ENCODE measurements around the gene TSNAXIP1. TPM values are rescaled to one million over a fixed set of nuclear protein-coding genes. Genes with fewer than 3 reads are reported as not detected.

TSNAXIP1 gene
- total RNA-seq, 2 donors from 2014 or later, result 0.12 to 0.75 TPM

DNA sequence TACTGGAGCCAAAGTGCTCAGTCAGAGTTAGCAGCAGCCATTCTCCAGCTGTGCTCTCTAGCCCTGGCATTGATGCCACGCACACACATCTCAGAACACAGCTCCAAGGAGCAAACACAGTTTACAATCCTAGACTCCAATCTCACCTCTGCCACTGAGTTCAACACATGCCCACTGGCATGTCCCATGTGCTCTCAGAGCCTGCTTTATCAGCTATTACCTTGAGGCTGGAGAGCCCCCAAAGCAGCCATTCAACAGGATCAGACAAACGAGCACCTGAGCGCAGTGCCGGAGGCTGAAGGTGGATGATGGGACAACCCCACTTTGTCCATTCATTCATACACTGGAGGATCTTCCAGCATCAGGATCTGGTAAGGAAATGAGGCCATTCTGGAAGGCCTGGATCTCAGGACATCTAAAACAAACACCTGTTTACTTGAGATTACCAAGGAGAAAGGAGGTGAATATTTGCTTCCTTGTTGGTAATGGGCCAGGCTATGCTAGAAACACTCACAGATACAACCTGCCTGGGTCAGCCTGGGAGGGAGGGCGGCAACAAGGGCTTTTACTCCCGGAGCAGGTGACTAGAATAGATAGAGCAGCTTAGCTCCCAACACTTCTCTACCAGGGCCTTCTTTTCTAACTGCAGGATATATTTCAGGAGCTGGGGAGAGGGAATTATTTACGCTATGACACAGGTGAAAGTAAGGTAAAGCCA lies 25.7 kb upstream of the TSNAXIP1 start:
- DNase-seq, result no peak
- intact Hi-C loops (cut with DNase I, micrococcal nuclease), result no loop called here
- peak; percentile 67 for ATAC-seq

- intact Hi-C loops (cut with DNase I, micrococcal nuclease), result no loop called here
- no peak for DNase-seq
- no peak for ATAC-seq
These were observed 25.1 kb upstream of the TSNAXIP1 start for GRCh38 chr16:67781565-67781921.

DNA sequence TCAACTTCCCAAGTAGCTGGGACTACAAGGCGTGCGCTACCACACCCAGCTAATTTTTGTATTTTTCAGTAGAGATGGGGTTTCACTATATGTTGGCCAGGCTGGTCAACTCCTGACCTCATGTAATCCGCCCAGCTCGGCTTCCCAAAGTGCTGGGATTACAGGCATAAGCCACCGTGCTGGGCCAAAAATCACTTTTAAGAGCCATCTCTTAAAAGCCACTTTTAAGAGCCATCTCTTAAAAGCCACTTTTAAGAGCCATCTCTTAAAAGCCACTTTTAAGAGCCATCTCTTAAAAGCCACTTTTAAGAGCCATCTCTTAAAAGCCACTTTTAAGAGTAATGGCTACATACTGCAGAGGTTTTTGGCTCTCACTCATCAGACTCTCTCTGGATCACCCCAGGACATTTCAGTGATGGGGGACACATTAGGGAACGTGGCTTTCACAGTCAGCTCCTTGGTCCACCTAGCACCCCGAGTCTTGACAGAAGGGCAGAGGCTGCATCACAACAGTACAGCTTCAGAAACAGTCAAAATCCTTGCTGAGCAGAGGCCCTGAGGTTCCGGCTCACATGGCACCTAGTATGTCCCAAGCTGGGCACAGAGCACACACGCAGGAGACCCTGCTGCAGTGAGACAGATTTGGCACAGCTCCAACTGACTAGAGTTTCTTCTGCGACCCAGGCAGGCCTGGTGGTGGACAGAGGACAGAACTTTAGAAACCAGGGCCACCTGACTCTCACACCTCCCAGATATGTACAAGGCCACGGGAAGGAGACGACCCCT lies 23.9 kb upstream of the TSNAXIP1 start:
- no peak for DNase-seq
- ATAC-seq, result no peak
- intact Hi-C loops (cut with DNase I, micrococcal nuclease), result no loop called here

- DNase-seq, result no peak
- no peak for ATAC-seq
- intact Hi-C loops (cut with DNase I, micrococcal nuclease), result no loop called here
These were observed 23.4 kb upstream of the TSNAXIP1 start for GRCh38 chr16:67783353-67783725.

DNA sequence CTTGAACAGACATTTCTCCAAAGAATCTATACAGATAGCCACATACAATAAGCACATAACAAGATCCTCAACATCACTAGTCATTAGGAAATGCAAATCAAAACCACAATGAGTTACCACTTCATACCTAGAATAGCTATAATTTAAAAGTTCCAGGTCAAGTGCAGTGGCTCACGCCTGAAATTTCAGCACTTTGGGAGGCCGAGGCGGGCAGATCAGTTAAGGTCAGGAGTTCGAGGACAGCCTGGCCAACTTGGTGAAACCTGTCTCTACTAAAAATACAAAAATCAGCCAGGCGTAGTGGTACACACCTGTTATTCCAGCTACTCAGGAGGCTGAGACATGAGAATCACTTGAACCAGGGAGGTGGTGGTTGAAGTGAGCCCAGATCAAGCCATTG lies 20.2 kb upstream of the TSNAXIP1 start:
- intact Hi-C loops (cut with DNase I, micrococcal nuclease), result no loop called here
- ATAC-seq, result no peak
- no peak for DNase-seq

DNA sequence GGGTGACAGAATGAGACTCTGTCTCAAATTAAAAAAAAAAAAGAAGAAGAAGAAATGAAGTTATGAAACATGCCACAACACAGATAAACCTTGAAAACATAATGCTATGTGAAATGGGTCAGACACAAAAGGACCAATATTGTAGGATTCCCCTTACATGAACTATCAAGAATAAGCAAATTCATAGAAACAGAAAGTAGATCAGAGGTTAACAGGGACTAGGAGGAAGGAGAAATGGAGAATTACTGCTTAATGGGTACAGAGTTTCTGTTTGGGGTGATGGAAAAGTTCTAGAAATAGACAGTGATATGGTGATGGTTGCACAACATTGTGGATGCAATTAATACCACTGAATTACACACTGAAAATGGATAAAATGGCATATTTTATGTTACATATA lies 16.6 kb upstream of the TSNAXIP1 start:
- DNase-seq (no peak), ATAC-seq (no peak)
- intact Hi-C loops (cut with DNase I, micrococcal nuclease), result no loop called here

DNA sequence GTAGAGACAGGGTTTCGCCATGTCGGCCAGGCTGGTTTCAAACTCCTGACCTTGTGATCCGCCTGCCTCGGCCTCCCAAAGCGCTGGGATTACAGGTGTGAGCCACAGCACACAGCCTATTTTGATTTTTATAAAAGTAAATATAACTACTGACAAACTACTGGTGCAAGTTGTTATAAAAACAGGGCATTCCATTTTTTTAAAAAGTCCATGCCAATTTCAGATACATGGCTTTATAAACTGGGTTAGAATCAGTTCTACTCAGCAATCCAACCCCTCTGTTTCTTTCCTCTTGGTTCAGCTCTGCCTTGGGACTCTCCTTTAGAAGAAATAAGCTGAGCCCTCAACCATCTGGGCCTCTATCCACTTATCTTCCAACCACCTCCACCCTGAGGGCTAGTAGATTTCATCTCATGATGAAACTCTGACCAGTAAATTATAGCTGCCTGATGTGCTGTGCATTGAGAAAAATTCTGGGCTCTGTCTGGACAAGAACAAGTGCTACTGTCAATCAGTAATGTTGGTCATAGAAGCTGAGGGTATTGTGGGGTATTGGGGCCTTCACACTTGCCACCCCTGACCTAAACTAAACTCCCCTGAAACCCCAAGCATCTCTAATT lies 10.5 kb upstream of the TSNAXIP1 start:
- ATAC-seq (no peak), DNase-seq (no peak)
- intact Hi-C loops (cut with DNase I, micrococcal nuclease), result no loop called here

DNA sequence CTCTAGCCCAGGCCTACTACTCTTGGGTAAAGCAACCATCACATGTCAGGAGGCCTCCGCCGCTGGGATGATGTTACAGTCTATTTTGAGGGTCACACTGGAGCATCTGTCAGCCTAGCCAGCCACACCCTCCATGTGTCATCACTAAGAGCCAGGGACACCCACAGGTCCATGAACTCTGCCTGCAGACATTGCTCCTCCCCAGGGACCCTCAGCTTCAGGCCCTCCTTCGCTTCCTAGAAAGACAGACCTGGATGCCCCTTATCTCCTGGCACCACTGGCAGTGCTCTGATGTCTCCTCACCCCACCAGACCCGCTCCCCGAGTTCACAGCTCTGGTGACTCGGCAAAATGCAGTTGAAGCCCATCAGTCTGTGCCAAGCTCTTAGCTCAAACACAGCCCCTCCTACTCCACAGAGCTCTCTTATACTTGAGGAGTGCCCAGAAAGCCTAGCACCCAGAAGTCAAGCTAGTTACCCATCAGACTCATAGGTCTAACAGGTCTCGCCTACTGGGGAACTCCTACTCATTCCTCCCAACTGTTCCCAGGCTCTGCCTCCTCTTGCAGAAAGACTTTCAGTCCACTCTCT lies 6.3 kb upstream of the TSNAXIP1 start:
- intact Hi-C loops (cut with DNase I, micrococcal nuclease), result loop anchor here in 1 of 2 donors (10.0 kb wide), 1 partner anchor 126 kb away; no protein-coding TSS in a partner anchor
- ATAC-seq (no peak), DNase-seq (no peak)

- intact Hi-C loops (cut with DNase I, micrococcal nuclease), result loop anchor here in 1 of 2 donors (10.0 kb wide), 1 partner anchor 126 kb away; no protein-coding TSS in a partner anchor
- ATAC-seq (no peak), DNase-seq (no peak)
These were observed 5.4 kb upstream of the TSNAXIP1 start for GRCh38 chr16:67801241-67801640.

DNA sequence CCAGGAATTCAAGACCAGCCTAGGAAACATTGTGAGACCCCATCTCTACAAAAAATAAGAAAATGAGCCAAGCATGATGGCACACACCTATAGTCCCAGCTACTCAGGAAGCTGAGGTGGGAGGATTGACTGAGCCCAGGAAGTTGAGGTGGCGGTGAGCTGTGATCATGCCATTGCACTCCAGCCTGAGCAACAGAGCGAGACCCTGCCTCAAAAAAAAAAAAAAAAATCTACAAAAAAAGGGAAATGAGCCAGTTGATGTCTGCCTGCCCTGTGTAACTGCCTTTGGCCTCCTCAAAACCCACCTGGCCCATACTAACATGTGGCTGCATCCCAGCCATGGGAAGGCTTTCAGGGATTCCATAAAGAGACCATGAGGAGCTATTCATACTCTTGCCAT lies 4.8 kb upstream of the TSNAXIP1 start:
- ATAC-seq (no peak), DNase-seq (no peak)
- intact Hi-C loops (cut with DNase I, micrococcal nuclease), result loop anchor here in 1 of 2 donors (10.0 kb wide), 1 partner anchor 127 kb away; no protein-coding TSS in a partner anchor

DNA sequence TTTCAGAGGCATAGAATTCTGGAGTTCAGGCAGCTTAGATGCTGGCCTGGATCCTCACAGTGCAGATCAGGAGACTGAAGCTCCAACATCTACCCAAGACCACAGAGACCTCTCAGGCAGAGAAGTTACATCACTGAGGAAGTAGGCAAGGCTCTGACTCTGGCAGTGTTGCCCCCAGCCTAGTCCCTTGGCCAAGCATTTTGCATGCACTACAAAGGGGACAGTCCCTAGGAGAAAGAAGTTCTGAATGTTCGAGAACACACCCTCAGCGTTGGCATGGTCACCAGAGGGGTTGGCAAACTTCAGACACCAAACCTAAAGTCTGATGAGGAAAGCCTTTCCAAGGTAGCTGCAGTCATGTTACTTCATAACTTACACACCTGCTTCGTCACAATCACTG lies 2.8 kb upstream of the TSNAXIP1 start:
- DNase-seq (no peak), ATAC-seq (no peak)
- intact Hi-C loops (cut with DNase I, micrococcal nuclease), result loop anchor here in 1 of 2 donors (10.0 kb wide), 1 partner anchor 129 kb away; no protein-coding TSS in a partner anchor

GRCh38 chr16:67804853-67805542 lies 1.7 kb upstream of the TSNAXIP1 start:
- intact Hi-C loops (cut with DNase I, micrococcal nuclease), result loop anchor here in 1 of 2 donors (10.0 kb wide), 1 partner anchor 130 kb away; no protein-coding TSS in a partner anchor
- ATAC-seq, result no peak
- no peak for DNase-seq

GRCh38 chr16:67805718-67806427 lies 816 bp upstream of the TSNAXIP1 start:
- peak; percentile 41 for DNase-seq
- peak; percentile 25 for ATAC-seq
- intact Hi-C loops (cut with DNase I, micrococcal nuclease), result loop anchor here in 1 of 2 donors (10.0 kb wide), 1 partner anchor 131 kb away; no protein-coding TSS in a partner anchor

DNA sequence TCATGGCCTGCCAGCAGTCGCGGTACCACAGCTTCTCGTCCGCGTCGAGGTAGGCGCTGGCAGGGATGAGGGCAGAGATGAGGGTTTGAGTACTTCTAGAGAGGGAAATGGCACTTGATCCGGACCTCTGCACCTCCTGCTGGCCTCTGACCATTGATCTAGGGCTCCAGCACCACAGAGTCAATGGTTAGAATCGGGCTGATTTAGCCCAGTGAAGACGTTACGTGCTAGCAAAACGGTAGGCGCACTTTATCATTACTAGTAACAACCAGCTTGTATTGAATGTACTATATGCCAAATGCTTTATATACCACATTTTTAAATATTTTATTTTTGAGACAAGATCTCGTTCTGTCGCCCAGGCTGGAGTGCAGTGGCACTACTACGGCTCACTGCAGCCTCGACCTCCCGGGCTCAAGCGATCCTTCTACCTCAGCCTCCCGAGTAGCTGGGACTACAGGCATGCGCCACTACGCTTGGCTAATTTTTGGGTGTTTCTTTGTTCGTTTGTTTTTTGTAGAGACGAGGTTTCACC lies 526 bp downstream of the TSNAXIP1 start:
- DNase-seq (no peak), ATAC-seq (no peak)
- intact Hi-C loops (cut with DNase I, micrococcal nuclease), result loop anchor here in 1 of 2 donors (10.0 kb wide), 1 partner anchor 132 kb away; no protein-coding TSS in a partner anchor

- DNase-seq (no peak), ATAC-seq (no peak)
- intact Hi-C loops (cut with DNase I, micrococcal nuclease), result loop anchor here in 1 of 2 donors (10.0 kb wide), 1 partner anchor 113 kb away; no protein-coding TSS in a partner anchor
These were observed 5.2 kb downstream of the TSNAXIP1 start for GRCh38 chr16:67811899-67812298.

- intact Hi-C loops (cut with DNase I, micrococcal nuclease), result loop anchor here in 1 of 2 donors (10.0 kb wide), 1 partner anchor 110 kb away; no protein-coding TSS in a partner anchor
- DNase-seq (peak; percentile 55 to 58), ATAC-seq (peak; percentile 95)
These were observed 7.9 kb downstream of the TSNAXIP1 start for GRCh38 chr16:67814567-67814966.

- intact Hi-C loops (cut with DNase I, micrococcal nuclease), result no loop called here
- no peak for DNase-seq
- no peak for ATAC-seq
These were observed 14.0 kb downstream of the TSNAXIP1 start for GRCh38 chr16:67820608-67821259.

All from left colon (tissue), 2 donors.